GM04503 (cell line): Measurements from ENCODE around the gene BORCS6.

Source experiments
- DNase-seq: peaks from one replicate; pipeline ENCODE4 v3.0.0-alpha.2; 2012; ENCODE audit warnings: low read depth

The BORCS6 gene

DNA sequence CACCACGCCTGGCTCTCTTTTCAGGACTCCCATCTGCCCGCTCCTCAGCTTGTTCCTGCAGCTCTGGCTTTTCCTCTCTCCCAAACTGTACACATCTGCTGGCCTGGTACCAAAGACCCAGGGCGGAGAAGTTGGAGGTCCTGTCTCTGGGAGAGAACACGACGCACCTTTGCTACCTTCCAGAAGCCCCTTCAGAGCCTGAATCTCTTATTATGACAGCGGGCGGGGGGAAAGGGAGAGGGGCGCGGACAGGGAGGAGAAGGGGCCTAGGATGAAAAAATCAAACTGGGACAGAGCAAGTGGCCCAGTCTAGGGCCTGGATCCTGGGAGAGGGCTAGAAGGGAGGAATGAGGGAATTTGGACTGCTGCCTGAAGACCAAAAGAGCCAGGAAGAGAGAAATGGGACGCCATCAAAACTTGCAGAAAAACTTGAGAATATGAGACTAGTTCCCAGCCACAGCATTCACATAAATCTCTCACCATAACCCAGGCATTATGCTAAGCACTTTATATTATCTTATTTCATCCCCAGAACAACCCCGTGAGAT lies 35.3 kb downstream of the BORCS6 start:
- no peak for DNase-seq

DNA sequence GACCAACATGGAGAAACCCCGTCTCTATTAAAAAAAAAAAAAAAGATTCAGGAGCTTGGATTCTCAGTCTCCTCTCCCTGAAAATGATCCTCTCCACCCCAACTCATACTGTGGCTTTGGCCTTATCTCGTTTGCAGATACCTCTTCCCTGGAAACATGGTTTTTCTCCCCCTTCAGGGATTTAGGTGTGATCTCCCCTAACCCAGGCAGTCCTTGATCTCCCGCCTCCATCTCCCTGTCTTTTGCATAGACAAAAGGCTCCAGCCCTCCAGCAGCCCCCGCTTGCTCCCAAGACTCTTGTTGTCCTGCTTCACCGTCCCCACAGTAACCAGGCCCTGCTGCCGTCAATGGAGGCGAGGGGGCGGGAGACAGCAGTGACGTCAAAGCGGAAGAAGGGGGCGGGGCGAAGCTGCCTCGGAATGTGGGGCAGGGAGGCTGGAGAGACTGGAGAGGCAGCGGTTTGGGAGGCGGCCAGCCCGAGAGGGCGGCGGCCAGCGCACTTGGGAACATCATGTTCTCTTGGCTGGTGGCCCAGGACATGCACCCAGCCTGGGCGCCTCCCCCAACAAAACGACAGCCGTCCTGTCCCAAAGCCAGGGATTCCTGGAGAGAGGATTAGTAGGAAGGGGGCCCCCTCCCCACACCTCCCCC lies 35.9 kb downstream of the BORCS6 start:
- DNase-seq, result peak; percentile 91

DNA sequence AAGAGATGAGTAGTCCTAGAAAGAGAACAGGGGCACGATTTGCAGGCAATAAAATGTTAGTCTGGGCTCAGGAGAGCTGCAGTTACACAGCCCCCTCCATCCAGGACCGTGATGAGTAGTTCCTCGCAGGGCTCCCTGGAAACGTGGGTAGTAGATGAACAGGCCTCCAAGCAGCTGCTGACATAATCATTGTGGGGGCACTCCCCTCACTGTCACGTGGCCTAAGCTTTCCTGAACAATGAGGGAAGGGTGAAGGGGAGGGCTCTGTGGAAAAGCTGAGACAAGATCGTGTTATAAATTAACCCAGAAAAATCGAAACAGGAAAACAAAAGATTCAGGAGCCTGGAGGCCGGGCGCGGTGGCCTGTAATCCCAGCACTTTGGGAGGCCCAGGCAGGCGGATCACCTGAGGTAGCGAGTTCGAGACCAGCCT lies 36.4 kb downstream of the BORCS6 start:
- DNase-seq, result peak; percentile 93

DNA sequence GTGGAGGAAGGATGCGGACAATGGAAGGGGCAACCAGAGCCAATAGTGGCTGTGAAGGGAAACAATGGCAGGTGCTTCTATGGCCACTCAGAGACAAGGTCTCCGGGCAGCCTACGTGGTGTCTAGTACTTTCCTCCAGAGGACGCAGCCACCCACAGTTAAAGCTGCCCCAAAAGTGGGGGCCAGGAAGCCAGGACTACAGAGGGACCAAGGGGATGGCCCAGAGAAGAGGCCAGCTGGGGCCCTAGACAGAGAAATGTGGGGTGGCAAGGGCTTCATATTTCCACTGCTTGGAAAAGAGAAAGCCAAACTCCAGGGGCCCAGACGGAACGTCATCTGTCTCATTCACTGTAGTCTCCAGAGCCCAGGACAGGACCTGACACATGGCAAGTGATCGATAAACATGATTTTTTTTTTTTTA lies 36.9 kb downstream of the BORCS6 start:
- DNase-seq, result no peak

DNA sequence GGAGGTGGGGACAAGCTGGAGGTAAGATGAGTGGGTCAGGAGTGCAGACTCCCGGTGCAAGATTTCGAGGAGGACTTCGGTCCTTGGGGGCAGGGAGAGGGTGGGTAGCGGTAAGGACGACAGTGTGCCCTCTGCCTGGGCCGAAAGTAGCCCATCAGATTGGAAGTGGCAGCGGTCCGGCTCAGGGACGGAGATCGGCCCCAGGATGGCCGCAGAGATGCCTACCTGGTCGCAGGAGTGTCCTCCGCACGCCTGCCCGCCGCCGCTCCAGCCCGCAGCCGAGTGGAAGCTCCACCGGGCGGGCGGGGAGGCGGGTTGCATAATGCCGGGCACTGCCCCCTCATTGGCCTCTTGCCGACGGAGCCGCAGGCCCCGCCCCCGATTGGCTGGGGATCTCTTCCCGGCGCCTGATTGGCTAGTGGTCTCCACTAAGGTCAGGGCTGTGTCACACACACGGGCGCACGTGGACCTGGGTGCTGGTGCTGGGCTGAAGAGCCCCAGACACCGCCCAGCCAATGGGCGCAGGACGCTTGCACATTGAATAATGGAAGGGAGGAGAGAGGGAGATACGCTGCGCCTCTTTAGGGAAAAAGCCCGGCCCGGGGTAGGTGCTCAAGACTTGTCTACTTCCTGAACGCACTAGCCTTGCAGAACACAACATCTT lies 37.7 kb downstream of the BORCS6 start, which contains the start of gene PER1:
PER1 (minus strand) TSS at position 293 of the 664 bp plus-strand sequence. CDS start 1,698 bp downstream, outside the sequence.
- peak; percentile 76 for DNase-seq

DNA sequence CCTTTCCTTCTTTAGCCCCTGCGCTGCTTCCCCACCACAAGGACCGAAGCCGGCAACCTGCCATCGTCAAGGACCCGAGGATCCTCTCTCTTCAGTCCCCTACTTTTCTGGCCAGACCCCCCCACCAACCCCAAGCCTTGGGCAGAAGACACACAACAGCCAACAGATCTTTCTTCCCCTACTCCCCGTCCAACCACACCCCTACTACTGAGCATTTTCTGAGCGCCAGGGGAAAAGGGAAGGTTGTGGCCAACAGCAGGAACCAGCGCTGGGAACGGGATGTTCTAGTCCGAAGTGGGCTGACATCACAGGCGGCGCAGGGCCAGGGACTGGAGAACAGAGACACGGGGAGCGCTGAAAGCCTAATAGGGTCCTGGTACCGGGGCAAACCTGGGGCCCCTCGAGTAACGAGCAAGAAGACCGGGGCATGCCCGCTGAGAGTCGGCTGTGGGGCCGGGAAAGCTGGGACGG lies 38.3 kb downstream of the BORCS6 start:
- no peak for DNase-seq

DNA sequence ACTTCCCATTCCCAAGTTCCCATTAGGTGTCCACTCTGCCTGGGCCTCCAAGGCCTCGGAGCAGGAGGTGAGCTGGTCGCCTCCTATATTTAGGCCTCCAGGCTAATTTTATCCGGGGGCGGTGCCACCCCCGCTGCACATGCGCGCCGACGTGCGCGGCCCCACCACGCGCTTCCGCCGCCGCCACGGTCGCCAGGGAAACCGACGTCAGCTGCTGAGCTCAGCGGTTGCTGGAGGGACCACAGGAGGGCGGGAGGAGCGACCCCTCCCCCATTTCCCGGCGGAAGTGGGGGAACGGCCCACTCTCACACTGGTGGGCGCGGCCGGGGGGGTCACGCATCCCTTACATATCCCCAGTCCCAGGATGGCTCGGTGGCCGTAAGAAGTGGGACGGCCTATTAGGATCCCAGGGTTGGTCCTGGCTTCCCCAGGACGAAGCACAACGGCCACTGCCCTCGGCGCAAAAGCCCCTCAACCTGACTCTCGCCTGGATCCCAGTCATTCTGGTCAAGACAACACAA lies 38.8 kb downstream of the BORCS6 start:
- peak; percentile 55 for DNase-seq

DNA sequence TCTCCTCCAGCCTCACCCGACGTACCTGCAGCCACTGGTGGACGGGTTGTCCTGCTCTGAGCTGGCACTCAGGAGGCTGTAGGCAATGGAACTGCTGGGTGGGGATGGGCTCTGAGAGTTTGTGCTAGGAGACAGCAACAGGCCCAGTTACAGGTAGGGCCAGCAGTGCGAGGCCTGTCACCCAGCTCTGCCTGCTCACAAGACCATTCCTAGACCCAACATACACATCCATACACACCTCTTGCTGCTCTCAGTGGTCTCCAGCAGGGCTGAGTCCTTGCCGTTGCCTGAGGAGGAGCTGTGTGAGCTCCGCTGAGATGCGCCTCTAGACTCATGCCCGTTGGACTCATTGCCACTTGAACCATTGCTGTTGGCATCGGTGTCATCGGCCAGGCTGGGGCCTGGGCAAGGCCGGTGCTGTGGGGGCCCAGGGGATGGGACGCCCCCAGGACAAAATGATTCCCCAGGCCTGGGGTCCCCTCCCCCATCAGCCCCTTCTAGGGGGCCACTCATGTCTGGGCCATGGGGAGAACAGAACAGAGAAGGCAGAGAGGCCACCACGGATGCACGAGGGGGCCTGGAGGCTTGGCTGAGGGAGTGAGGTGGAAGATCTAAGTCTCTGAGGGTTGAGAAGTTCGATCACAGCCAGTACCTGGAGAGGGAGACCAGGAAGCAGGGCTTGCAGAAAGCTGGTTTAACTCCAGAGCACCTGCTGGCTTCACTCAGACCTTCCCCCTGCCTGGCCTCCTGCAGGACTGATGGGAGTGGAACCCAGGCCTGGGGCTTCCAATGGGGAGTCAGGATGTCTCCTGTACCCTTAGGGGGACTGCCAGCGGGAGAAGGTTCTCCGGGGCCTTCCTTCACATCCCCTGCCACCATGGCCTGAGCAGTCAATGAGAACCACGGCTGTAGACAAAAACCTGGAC lies 39.5 kb downstream of the BORCS6 start:
- DNase-seq, result no peak

DNA sequence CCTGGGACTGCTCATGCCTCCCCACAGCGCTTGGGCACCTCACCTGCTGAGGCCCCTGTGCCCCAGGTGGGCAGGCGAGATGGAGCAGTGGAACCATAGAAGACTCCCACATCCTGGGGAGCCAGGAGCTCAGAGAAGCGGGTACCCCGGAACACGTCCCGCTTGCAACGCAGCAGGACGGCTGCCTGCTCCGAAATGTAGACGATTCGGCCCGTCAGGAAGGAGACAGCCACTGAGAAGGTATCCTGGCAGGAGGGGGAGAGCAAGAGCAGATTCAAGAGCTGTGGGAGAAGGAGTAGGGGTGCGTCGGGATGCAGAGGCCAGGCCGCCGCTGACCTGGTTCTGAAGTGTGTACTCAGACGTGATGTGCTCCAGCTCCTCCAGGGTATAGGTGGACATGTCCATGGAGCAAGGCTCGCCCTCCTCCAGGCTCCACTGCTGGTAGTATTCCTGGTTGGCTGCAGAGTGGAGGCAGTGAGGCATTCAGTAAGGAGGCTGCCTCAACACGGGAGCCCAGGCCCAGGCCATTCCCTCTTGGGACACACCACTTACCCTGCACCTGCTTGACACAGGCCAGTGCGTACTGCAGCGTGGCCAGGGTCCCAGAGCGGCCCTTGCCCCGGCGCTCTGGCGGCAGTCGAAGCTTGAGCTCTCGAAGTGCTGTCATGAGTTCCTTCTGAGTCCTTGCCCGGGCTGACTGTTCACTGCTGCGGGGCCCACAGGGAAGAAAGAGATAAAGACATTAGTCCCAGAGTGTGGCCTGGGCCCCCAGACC lies 40.4 kb downstream of the BORCS6 start:
- no peak for DNase-seq

DNA sequence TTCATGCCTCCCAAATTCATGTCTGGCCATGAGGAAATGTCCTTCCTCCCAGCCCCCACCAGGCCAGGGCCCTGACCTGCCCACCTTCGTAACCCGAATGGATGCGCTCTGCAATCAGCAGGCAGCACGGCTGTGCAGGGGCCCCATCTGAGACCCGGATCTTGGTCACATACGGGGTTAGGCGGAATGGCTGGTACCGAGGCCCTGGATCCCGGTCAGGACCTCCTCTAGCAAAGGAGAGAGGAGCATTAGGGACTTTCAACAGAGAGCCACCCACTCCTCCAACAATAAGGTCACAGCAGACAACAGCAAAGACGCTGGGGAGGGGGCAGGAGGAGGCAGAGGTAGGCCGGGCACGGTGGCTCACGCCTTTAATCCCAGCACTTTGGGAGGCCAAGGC lies 41.4 kb downstream of the BORCS6 start:
- DNase-seq, result no peak

DNA sequence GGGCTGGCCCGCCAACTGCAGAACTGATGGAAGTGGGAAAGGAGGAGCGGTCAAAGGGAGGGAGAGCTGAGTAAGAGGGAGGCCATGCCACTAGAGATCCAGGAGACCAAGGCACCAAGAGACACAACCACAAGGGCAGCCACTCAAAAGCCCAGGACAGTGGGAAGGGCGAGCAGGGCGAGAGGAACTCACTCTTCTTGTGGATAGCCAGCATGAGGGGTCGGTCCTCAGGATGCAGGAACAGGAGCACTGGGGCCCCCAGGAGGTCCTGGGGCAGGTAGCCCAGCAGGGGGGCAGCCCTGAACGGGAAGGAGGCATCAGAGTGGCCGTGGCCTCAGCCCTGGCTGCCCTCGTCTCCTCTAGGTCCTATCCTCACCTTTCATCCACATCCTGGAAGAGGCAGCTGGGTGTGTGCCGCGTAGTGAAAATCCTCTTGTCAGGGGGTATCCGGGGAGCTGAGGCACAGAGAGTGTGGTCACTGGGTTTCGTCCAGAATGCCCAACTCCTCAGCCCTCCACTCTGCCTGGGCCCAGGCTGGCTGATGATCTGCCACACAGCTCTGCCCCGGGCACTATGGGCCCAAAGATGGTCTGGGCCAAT lies 42.1 kb downstream of the BORCS6 start:
- no peak for DNase-seq

DNA sequence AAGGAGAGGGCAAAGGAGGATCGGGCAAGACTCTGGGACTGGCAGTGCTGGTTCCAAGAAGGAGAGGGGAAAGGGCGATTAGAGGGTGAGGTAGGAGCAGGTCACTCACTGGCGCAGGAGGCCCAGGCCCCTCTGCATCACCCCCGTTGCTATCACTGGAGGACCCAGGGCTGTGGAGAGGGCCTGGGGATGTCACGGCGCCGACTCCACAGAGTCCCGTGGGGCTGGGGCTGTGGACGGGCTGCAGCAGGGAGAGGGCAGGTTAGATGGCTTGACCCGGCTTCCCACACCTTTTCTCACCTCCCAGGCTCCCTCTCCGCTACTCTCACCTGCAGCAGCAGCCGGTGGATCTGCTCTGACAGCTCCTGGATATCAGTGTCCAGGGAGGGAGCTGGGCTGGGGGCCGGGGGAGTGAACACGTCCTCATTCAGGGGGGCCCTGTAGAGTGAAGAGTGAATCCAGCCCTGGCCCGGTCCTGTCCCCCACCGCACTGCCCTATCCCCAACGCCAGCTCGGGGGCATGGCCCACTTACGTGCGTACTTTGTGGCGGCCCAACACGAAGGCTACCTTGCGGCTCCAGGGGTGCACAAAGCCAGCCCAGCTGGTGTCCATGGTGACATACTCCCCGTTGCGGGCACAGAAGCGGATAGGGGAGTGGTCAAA lies 42.7 kb downstream of the BORCS6 start:
- no peak for DNase-seq

DNA sequence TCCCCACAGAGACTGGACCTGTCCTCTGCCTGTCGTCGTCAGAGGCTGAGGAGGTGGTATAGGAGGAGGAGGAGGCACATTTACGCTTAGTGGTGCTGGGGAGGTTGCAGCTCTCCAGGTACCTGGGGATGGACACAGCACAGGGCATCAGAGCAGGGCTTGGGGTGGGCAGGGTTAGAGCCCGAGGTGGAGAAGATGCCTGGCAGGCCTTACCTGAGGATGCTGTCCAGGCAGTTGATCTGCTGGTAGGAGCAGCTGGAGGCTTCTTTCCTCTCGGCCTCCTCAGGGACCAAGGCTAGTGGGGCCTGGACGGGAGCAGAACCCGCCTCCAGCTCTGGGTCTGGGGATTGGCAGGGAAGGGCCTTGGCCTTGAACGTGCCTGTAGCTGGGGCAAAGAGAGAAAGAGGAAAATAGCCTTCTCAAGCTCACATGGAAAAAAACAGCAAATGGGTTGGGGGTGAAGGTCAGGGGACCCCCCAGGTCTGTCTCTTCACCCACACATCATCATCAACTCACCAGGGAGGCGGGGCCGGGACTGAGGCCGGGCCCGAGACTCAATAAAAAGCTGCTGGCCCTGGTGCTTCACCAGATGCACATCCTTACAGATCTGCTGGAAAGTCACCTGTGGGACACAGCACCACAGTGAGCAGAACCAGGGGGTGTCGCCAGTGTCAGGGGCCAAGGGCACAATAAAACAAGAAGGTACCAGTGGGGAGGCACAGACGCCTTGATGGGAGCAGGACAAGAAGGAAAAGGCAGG lies 43.4 kb downstream of the BORCS6 start:
- no peak for DNase-seq

DNA sequence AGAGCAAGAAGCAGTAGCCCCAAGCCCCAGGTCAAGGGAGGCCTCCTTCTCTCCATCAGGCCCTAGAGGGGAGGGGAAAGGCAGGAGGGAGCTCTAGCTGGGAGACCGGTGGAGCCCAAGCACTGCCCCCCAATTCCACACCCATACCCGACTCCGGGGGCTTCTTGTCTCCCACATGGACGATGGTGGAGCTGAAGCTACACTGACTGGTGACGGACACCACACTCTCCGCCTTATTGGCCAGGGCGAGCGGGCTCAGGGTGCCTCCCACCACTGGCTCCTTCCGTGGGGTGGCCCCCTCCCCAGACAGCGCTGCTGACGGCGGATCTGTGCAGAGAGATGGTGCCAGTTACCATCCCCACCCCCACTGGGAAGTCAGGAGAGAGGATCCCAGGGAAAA lies 44.2 kb downstream of the BORCS6 start:
- DNase-seq, result no peak

DNA sequence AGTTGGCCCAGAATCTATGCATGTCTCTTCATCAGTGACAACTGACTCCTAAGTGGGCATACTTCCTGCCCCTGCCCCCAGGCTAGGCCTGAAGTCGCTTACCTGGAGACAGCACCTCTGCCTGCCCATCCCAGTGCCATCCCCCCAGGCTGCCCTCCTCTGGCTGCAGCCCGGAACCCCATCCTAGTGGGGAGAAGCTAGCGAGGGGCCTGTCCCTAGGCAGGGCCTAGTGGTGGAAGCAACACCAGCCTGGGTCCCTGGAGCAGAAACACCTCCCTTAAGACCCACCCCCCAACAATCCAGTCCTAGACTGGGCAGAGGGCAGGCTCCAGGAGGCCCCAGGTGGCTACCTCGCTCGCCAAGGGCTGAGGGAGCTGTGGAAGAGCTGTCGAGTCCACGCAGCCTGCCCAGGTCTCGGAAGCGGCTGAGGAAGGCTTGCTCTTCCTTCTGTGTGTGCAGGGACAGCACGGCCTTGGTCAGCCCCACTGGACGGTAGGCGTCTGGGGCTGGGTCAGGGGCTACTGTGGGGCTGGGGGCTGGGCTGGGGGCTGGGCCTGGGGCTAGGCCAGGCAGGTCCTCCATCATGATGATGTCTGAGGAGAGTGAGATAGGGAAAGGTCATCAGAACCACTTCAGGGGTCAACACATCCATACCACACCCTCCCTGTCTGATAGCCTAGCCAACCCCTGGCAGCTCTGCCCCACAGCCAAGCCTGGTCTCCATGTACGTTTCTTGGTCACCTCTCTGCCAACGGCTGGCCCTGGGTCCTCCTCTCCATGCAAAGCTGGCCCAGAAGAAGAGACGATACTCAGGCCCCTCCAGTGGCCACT lies 45.4 kb downstream of the BORCS6 start:
- DNase-seq, result no peak

DNA sequence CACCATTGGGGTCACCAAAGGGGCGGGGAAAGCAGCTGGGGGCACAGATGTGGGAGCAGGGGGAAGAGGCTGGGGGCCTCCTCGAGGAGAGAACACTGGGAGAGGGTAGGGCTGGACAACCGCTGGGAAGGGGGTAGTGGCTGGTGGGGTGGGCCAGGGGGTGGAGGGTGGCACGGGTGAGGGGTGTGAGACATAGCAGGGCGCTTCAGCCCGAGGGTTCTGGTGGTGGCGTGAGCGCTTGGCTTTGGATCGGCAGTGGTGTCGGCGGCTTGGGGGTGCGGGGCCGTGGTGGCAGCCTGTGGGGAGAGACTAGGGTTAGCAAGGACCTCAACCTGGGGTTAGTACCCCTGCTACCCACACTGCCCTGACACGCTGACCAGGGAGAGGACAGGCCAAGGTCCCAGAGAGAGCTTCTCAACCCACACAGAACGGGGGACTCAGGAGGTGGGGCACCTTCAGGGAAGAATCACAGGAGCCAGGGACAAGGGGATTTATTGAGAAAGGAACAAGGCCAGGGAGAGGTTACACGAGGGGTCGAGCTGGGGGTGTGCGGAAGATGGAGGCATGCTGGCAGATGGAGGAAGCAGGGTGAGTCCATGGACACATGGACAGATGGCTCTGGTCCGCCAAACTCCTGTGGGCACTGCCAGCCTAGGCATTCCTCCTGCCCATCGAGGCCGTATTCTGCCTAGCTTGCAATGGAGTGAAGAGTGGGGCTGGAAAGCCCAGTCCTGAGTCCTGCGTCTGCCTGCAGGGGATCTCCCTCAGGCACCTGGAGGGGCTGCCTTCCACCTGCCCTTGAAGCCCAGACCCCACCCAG lies 46.2 kb downstream of the BORCS6 start:
- DNase-seq, result no peak

DNA sequence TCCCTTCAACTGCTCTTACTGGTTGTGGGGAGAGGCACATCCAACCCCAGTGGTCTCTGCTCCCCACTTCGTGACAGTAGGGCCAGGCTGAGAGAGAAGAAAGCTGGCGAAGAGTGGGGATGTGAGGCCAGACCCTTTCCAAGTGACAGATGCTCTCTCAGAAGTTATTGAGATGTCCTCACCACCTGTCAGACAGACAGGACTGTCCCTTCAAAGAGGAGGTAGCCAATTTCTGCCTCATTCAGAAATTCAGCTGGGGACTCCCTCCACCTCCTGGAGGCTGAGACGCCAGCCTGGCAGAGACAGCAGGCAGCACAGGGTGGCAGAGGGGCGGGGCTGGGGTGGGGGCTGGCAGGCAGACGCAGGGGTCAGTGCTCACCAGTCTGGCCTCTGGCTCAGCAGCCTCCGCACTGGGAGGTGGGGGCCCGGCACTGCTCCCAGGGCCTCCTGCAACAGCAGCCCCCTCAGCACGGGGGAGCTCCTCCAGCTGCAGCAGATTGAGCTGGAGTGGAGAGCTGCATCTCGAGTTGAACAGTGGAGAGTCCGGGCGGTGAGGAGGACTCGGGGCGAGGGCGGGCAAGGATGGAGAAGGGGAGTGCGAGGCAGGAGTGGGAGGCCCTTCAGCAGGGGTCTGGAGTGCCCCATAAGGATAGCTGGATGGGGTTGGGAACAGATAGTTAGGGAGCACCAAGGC lies 46.9 kb downstream of the BORCS6 start:
- DNase-seq, result no peak
